Endothelial cell of umbilical vein (primary cell): ENCODE results near the gene ARFIP1. TPM values are rescaled to one million over a fixed set of nuclear protein-coding genes. Genes with fewer than 3 reads are reported as not detected.

Experiments used
- BruUV-seq: library from RNA; stranded (reverse); fragments of 400-500 nt; replicated peaks from 2 replicates; lab custom pipeline; 2021; lab: Mats Ljungman, UMichigan
- CTCF ChIA-PET: fragments of 300-600, 350-600 bp; sonication (Branson Sonifier 250); formaldehyde crosslinking; loops from one replicate; lab custom pipeline; 2021; ENCODE audit warnings: antibody characterized with exemption, inconsistent platforms; lab: Charles Lee
- POLR2A ChIA-PET: fragments of 300-600, 350-600 bp; sonication (Branson Sonifier 250); formaldehyde crosslinking; loops from one replicate; lab custom pipeline; 2021; ENCODE audit warnings: antibody characterized with exemption, inconsistent platforms; lab: Charles Lee
- DNase-seq: peaks from one replicate; pipeline ENCODE4 v3.0.0-alpha.2; 2011; ENCODE audit warnings: low read depth, low spot score
- FAIRE-seq: peaks from 2 replicates; lab custom pipeline; 2011; peaks lifted over from hg19 to GRCh38; lab: Jason Lieb, UNC
- H2AFZ ChIP-seq: 2 replicates; pipeline ENCODE4 v1.6.0; 2012; ENCODE audit warnings: low read depth, low read length, control low read depth, inconsistent platforms
- H3K27ac ChIP-seq: 2 replicates; pipeline ENCODE4 v1.5.1; 2011; ENCODE audit warnings: low read depth, mild to moderate bottlenecking, control low read depth, low read length, moderate library complexity; ENCODE audit not compliant: insufficient read depth
- H3K27me3 ChIP-seq, 2 experiments: 2 replicates each; pipeline versions ENCODE4 v1.6.0 to v1.6.1; 2011; ENCODE audit warnings: low read length in 2 of 2, mixed read lengths in 1 of 2; ENCODE audit not compliant: control insufficient read depth in 2 of 2, insufficient read depth in 2 of 2
- H3K36me3 ChIP-seq, 2 experiments: 2 replicates in 1 of 2; 3 replicates in 1 of 2; pipeline ENCODE4 v1.5.1; 2011; ENCODE audit warnings: low read length in 2 of 2, mild to moderate bottlenecking in 1 of 2, moderate library complexity in 1 of 2; ENCODE audit not compliant: control insufficient read depth in 2 of 2, insufficient read depth in 2 of 2; ENCODE audit errors: extremely low read depth in 1 of 2
- H3K4me1 ChIP-seq: 3 replicates; pipeline ENCODE4 v1.5.1; 2011; ENCODE audit warnings: mild to moderate bottlenecking, low read length; ENCODE audit not compliant: control insufficient read depth, insufficient read depth; ENCODE audit errors: extremely low read depth
- H3K4me2 ChIP-seq: 2 replicates; pipeline ENCODE4 v1.6.1; 2011; ENCODE audit warnings: low read length, control low read depth, mixed read lengths; ENCODE audit not compliant: insufficient read depth
- H3K4me3 ChIP-seq, 3 experiments: fragments of 200-600 bp in 1 of 3; sonication (generic), shearing (Covaris generic) in 1 of 3; replicated peaks in 1 of 3; 2 replicates each; pipeline ENCODE4 v1.5.1; 2011 to 2016; ENCODE audit warnings: control low read depth in 3 of 3, low read length in 3 of 3, mild to moderate bottlenecking in 2 of 3, inconsistent platforms in 1 of 3, low read depth in 1 of 3, moderate library complexity in 1 of 3; ENCODE audit not compliant: insufficient read depth in 1 of 3
- H3K79me2 ChIP-seq: 2 replicates; pipeline ENCODE4 v1.6.0; 2012; ENCODE audit warnings: low read length, inconsistent platforms; ENCODE audit not compliant: control insufficient read depth, insufficient read depth
- H3K9ac ChIP-seq: replicated peaks from 2 replicates; pipeline ENCODE3; 2011; ENCODE audit warnings: low read length, control low read depth; ENCODE audit not compliant: insufficient read depth; ENCODE audit errors: extremely low read depth
- H3K9me1 ChIP-seq: replicated peaks from 3 replicates; pipeline ENCODE4 v1.6.0; 2011; ENCODE audit warnings: mild to moderate bottlenecking, low read length; ENCODE audit not compliant: control insufficient read depth, insufficient read depth; ENCODE audit errors: extremely low read depth
- H3K9me3 ChIP-seq: replicated peaks from 2 replicates; pipeline ENCODE4 v1.5.1; 2012; ENCODE audit warnings: low read length, inconsistent platforms; ENCODE audit not compliant: control insufficient read depth, insufficient read depth
- H4K20me1 ChIP-seq: replicated peaks from 2 replicates; pipeline ENCODE3; 2011; ENCODE audit warnings: mild to moderate bottlenecking, low read length; ENCODE audit not compliant: control insufficient read depth, insufficient read depth; ENCODE audit errors: extremely low read depth
- FOS ChIP-seq: IDR thresholded peaks from 2 replicates; pipeline ENCODE4 v1.6.1; 2011; ENCODE audit warnings: mild to moderate bottlenecking, low read length, moderate library complexity, borderline replicate concordance; ENCODE audit not compliant: insufficient read depth
- GATA2 ChIP-seq: IDR thresholded peaks from 2 replicates; pipeline ENCODE4 v1.7.0; 2011; ENCODE audit warnings: low read depth, mild to moderate bottlenecking, moderate library complexity, mixed read lengths, low read length; ENCODE audit not compliant: insufficient read length, insufficient read depth
- JUN ChIP-seq: IDR thresholded peaks from 2 replicates; pipeline ENCODE4 v1.6.1; 2011; ENCODE audit warnings: borderline replicate concordance, low read depth; ENCODE audit not compliant: insufficient read length, insufficient read depth
- MYC ChIP-seq: IDR thresholded peaks from one replicate; pipeline ENCODE4 v1.6.1; 2011; ENCODE audit warnings: mild to moderate bottlenecking, low read depth, low read length
- POLR2A ChIP-seq: IDR thresholded peaks from 2 replicates; pipeline ENCODE4 v1.6.1; 2012; ENCODE audit warnings: low read depth, mild to moderate bottlenecking, control low read depth, low read length
- POLR2AphosphoS5 ChIP-seq: IDR thresholded peaks from 2 replicates; pipeline ENCODE4 v1.6.1; 2012; ENCODE audit warnings: low read depth, mild to moderate bottlenecking, control low read depth, low read length, moderate library complexity; ENCODE audit not compliant: insufficient read depth
- dilution Hi-C: fragments of 300-500 bp; cut with MboI; formaldehyde crosslinking; loops from one replicate; pipeline ENCODE4 v1.15.0; 2019; ENCODE audit warnings: low sequenced_read_pairs; ENCODE audit not compliant: extremely low pct_ligation_motif_present
- intact Hi-C: fragments of 100-400 bp; cut with micrococcal nuclease; formaldehyde crosslinking; loops from one replicate; pipeline ENCODE4 v1.10.0; 2022
- polyA plus RNA-seq, 4 experiments: library from polyadenylated mRNA; depleted of rRNA in 3 of 4; stranded (reverse) in 3 of 4; unstranded in 1 of 4; fragments of >200 nt; gene quantifications; 2 replicates each; pipeline versions ENCODE4 v1.2.1 to v1.2.3, GENCODE V29; 2011 to 2012; ENCODE audit warnings: missing spikeins in 1 of 4
- total RNA-seq: library from RNA; stranded (reverse); gene quantifications from 2 replicates; pipeline ENCODE4 v1.2.3, GENCODE V29; 2021
- TF ChIP-seq, protein P1 (sequence below): IDR thresholded peaks from 2 replicates; pipeline ENCODE4 v1.6.1; 2011; ENCODE audit not compliant: insufficient read depth, insufficient read length
- TF ChIP-seq, protein P2 (sequence below), 2 donors: IDR thresholded peaks; 1 replicate in 1 of 2; 2 replicates in 1 of 2; pipeline ENCODE4 v1.5.1; 2011; ENCODE audit warnings: low read length in 2 of 2, mild to moderate bottlenecking in 2 of 2, moderate library complexity in 2 of 2, control low read depth in 1 of 2, inconsistent platforms in 1 of 2, low read depth in 1 of 2; ENCODE audit not compliant: insufficient read depth in 1 of 2; ENCODE audit errors: extremely low read depth in 1 of 2

The ARFIP1 gene
- total and polyA plus RNA-seq, 2 donors (not counting 3 experiments of a cell fraction or from before 2014, with no cell fraction given), result 10.0 to 24.2 TPM

- Histone ChIP-seq H3K9ac (no peak overlapping the region), H3K9me1 (no peaks in the 10 kb centered on the region), H3K4me1 (peaks cover 2% of the 10 kb centered on the region), H3K4me3 (no peak overlapping the region), H4K20me1 (no peaks in the 10 kb centered on the region), H3K27ac (no peak overlapping the region), H3K79me2 (no peaks in the 10 kb centered on the region), H3K27me3 (no peaks in the 10 kb centered on the region), H3K4me2 (no peak overlapping the region), H3K9me3 (no peaks in the 10 kb centered on the region), H3K36me3 (no peaks in the 10 kb centered on the region), H2AFZ (no peak overlapping the region)
- intact Hi-C loops (no loop called here), dilution Hi-C loops (no loop called here)
- TF ChIP-seq FOS (no peak), MYC (no peak), JUN (no peak), GATA2 (no peak), POLR2A (no peak), POLR2AphosphoS5 (no peak)
- TF ChIP-seq, protein P1, sequence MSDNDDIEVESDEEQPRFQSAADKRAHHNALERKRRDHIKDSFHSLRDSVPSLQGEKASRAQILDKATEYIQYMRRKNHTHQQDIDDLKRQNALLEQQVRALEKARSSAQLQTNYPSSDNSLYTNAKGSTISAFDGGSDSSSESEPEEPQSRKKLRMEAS, result no peak
- TF ChIP-seq, protein P2, sequence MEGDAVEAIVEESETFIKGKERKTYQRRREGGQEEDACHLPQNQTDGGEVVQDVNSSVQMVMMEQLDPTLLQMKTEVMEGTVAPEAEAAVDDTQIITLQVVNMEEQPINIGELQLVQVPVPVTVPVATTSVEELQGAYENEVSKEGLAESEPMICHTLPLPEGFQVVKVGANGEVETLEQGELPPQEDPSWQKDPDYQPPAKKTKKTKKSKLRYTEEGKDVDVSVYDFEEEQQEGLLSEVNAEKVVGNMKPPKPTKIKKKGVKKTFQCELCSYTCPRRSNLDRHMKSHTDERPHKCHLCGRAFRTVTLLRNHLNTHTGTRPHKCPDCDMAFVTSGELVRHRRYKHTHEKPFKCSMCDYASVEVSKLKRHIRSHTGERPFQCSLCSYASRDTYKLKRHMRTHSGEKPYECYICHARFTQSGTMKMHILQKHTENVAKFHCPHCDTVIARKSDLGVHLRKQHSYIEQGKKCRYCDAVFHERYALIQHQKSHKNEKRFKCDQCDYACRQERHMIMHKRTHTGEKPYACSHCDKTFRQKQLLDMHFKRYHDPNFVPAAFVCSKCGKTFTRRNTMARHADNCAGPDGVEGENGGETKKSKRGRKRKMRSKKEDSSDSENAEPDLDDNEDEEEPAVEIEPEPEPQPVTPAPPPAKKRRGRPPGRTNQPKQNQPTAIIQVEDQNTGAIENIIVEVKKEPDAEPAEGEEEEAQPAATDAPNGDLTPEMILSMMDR (IDR thresholded peaks at IDR 0.05; ENCODE audit: extremely low read depth in 1 of 2, insufficient read depth in 1 of 2, low read depth in 1 of 2, low read length in 2 of 2), result no peak
- FAIRE-seq (no peak), DNase-seq (no peak)
- BruUV-seq, result no TSS peak
- ChIA-PET POLR2A (no interaction called here), CTCF (no interaction called here)
Measured at GRCh38 chr4:152822323-152822722, 42.6 kb downstream of the ARFIP1 start.
